ENCODE measurements around the gene PRG3.

DNA sequence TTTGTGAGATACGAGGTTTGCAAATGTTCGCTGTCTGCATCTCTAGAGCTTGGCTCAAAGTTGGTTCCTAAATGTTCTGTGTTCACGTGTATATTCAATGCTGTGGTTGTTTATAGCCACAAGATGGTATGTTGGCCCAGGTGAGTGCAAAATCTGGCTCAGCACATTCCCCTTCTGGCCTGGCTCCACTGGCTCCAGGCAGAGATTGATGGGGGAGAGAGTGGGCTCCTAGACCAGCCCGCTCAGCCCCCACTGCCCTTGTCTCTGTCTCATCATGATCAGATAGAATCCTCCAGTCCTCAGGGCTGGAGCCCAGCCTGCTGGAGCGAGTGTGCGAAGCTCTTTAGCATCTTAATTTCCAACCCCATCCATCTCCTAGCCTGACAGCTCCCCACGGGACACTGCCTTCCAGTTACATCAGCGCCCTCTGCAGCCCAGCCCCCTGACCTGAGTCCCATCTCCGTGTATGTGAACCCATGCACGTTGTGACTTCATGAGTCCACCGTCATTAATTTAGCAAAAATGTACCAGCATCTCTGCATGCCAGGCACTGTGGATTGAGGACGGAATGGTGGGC, 40.8 kb downstream of the PRG3 start:
- no peak for TF ChIP-seq POLR2AphosphoS5 (IDR thresholded peaks at IDR 0.05; ENCODE audit: low read depth, low read length)
- TF ChIP-seq SP1 (IDR thresholded peaks at IDR 0.05; ENCODE audit: low read depth) = no peak
- TF ChIP-seq POLR2A (IDR thresholded peaks at IDR 0.05; ENCODE audit: borderline replicate concordance, extremely low read depth, insufficient read depth, insufficient read length) = no peak
- TF ChIP-seq, protein P1, sequence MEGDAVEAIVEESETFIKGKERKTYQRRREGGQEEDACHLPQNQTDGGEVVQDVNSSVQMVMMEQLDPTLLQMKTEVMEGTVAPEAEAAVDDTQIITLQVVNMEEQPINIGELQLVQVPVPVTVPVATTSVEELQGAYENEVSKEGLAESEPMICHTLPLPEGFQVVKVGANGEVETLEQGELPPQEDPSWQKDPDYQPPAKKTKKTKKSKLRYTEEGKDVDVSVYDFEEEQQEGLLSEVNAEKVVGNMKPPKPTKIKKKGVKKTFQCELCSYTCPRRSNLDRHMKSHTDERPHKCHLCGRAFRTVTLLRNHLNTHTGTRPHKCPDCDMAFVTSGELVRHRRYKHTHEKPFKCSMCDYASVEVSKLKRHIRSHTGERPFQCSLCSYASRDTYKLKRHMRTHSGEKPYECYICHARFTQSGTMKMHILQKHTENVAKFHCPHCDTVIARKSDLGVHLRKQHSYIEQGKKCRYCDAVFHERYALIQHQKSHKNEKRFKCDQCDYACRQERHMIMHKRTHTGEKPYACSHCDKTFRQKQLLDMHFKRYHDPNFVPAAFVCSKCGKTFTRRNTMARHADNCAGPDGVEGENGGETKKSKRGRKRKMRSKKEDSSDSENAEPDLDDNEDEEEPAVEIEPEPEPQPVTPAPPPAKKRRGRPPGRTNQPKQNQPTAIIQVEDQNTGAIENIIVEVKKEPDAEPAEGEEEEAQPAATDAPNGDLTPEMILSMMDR (IDR thresholded peaks at IDR 0.05 in 2 of 3, conservative IDR thresholded peaks at IDR 0.05 in 1 of 3; ENCODE audit: borderline replicate concordance in 1 of 3, insufficient read depth in 1 of 3, low read depth in 2 of 3, low read length in 2 of 3) = peak; percentile 22 to 36 (median 32); a peak in 4 of 6 replicates
- TF ChIP-seq EZH2phosphoT487 (IDR thresholded peaks at IDR 0.05; ENCODE audit: borderline replicate concordance) = no peak
